ENCODE measurements around the gene JAZF1. TPM values are rescaled to one million over a fixed set of nuclear protein-coding genes. Genes with fewer than 3 reads are reported as not detected.

JAZF1 gene
- total RNA-seq, 1 donor from 2014 or later: 3.6 TPM

DNA sequence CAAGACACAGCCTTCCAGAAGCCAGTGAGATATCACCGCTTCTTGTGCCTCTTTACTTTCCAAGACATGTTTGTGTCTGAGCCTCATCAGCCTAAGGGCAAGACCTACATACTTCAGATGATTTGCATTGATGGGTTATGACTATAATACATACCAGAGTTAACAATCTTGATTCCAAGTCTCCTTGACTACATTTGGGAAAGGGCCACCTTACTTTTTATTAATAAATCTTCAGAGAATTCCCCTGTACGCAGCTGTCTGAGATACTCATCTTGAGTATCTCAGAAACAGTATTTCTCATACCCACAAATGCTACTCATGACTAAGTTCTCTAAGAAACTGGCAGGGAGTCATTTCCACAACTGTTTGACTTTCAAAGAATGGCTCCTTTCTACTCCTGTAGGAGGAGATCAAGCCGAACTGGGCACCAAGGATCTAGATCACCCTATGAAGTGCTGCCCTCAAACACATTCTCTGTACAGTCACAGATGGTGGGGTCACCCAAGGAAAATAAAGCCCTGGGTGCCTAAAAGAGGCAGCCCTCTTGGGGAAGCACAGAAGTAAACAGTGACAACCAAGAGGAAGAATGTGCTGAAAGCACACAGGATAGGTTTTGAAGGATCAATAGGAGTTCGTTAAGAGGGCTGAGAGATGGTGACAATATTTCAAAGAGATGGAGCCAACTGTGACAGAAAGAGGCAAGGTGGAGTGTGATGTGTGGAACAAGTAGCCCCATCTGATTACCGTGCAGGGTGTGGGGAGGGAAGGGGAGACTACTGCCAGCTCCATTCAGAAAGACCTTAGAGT lies 138.9 kb downstream of the JAZF1 start:
- no peak overlapping the region for H3K4me3 ChIP-seq (ENCODE audit: low read depth, low read length)
- TF ChIP-seq, protein P1, sequence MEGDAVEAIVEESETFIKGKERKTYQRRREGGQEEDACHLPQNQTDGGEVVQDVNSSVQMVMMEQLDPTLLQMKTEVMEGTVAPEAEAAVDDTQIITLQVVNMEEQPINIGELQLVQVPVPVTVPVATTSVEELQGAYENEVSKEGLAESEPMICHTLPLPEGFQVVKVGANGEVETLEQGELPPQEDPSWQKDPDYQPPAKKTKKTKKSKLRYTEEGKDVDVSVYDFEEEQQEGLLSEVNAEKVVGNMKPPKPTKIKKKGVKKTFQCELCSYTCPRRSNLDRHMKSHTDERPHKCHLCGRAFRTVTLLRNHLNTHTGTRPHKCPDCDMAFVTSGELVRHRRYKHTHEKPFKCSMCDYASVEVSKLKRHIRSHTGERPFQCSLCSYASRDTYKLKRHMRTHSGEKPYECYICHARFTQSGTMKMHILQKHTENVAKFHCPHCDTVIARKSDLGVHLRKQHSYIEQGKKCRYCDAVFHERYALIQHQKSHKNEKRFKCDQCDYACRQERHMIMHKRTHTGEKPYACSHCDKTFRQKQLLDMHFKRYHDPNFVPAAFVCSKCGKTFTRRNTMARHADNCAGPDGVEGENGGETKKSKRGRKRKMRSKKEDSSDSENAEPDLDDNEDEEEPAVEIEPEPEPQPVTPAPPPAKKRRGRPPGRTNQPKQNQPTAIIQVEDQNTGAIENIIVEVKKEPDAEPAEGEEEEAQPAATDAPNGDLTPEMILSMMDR (conservative IDR thresholded peaks at IDR 0.05; ENCODE audit: low read depth, low read length): no peak
- DNase-seq (ENCODE audit: low read depth): no peak

DNA sequence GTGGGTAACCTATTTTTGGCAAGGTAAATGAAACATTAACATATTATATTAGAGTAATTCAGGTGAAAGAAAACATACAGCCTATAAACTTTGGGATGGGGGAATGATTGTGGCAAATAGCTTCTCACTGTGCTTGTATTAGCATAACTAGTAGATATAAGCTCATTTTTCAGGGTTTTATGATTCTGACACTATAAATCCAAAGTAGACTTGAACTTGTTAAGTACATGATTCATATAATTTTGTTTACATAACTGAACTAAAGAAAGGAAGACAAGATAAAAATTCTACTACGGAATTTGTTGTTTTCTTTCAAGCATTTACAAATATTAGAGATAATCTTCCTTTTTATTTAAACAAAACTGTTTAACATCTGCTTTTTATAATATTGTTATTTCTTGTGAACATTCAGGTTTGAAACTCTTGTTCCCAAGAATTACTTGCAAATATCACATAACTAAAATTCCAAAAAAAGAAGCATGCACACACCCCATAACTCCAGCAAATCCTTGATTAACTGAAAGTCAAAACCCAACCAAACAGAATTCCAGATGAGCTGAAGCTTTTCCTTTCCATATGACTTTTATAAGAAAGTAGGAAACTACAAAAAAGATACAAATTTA lies 142.3 kb downstream of the JAZF1 start:
- TF ChIP-seq, protein P1 (conservative IDR thresholded peaks at IDR 0.05; ENCODE audit: low read depth, low read length): no peak
- no peak overlapping the region for H3K4me3 ChIP-seq (ENCODE audit: low read depth, low read length)
- DNase-seq (ENCODE audit: low read depth): no peak

DNA sequence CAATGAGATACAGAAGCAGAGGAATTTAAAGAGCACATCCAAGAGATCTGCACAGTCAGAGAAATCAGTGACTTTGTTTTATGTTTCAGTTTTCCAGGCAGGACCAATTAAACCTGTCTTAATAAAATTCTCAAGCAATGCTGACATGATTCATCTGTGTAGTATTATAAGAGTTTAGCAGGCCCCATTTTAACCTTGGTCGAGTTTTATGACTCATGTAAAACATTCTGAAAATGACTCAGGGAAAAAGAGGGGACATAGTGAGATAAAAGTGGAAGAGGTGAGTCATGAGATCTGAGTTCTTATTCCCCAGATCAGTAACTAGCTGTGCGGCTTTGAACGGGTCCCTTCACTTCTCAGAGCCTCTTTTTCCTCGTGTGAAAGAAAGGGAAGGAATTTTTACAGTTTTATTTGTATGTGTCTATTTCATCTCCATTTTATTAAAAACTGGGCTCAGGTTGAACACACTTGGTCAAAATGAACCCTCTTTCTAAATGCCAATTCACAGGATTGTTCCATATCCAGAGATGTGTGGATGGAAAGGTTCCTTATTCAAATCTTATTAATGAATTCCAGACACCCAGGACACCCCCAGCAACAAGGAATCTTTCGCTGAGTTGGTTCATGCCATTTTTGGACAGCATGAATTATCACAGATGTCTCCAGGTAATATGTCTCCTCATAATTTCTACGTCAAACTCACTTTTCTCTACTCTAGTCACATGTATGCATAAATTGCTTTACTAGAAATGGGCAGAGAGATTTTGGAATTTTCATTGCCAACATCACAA lies 143.2 kb downstream of the JAZF1 start:
- no peak overlapping the region for H3K4me3 ChIP-seq (ENCODE audit: low read depth, low read length)
- TF ChIP-seq, protein P1 (conservative IDR thresholded peaks at IDR 0.05; ENCODE audit: low read depth, low read length): no peak

DNA sequence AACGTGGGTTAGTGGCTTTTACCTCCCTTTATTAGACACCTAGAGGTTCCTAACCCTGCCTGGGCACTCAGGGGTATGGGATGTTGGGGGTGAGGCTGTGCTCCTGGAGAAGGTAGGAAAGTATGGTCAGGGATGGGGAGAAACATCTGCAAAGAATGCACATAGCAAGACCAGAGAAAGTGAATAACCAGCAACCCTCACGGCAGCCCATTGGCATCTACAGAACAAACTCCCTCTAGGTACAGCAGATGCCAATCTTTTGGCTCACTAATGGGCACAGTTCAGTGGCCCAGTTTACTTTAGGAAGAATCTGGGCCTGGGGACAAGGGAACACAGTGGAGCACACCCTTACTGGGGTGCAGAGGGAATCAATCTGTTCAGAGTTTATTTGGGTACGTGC lies 143.9 kb downstream of the JAZF1 start:
- H3K4me3 ChIP-seq (ENCODE audit: low read depth, low read length): no peak overlapping the region
- TF ChIP-seq, protein P1 (conservative IDR thresholded peaks at IDR 0.05; ENCODE audit: low read depth, low read length): no peak
- no peak for DNase-seq (ENCODE audit: low read depth)

More for the DNA sequence above, 143.2 kb downstream of the JAZF1 start:
- DNase-seq (ENCODE audit: low read depth): peak; percentile 95

DNA sequence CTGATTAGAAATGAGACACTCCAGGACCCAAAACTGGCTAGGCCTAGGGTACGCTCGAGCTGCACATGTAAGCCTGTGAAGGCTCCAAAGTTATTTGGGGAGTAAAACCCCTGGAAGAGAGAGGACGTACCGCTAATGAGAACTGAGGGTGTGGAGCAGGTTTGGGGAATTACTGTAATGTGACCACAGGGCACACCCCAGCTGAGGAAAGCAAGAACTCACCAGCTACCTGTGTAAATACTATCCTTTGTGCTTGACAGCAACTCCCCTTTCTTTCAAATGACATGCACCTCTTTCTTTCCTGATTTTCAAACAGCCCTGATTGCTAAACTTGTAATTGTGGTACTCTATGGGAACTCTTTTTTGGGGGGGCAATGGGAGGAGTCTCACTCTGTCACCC lies 147.2 kb downstream of the JAZF1 start:
- DNase-seq (ENCODE audit: low read depth): no peak
- no peak overlapping the region for H3K4me3 ChIP-seq (ENCODE audit: low read depth, low read length)
- TF ChIP-seq, protein P1 (conservative IDR thresholded peaks at IDR 0.05; ENCODE audit: low read depth, low read length): no peak

DNA sequence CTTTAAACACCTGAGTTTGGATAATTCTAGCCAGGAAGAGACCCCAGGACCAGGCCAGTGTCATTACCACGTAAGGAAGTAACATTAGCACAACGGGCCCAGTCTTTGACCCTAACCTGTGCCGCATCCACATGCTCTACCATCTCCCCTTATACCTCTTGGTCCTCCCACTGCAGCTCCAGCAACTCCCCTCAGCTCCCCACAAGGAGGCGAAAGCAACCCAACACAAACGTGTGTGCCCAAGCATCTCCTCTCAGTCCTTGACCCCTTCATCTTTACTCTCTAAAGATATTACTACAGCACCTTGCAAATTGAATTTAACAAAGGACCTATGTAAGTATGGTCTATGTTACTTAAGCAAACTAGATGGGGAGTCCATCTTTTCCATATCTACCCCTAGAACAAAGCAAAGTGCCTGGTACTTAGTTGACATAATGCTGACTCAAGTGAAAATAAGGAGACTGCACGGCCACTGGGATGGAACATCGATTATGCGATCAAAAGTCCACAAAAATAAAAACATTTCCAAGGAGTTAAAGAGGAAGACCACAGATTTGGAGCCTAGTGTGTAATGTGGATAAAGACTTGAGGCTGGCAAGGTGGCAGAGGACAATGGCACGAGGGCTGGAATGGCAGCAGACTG lies 147.7 kb downstream of the JAZF1 start:
- no peak overlapping the region for H3K4me3 ChIP-seq (ENCODE audit: low read depth, low read length)
- TF ChIP-seq, protein P1 (conservative IDR thresholded peaks at IDR 0.05; ENCODE audit: low read depth, low read length): peak; percentile 18
- DNase-seq (ENCODE audit: low read depth): no peak
